Stimulated activated memory B cell treated with anti-CD40 and anti-IgM and Interleukin-4, amounts not matched to agents 10 μg/mL and 1 μg/mL and 100 μg/mL, for 72 hours (primary cell): ENCODE results near the gene SETMAR.

Experiments
- ATAC-seq: fragments of 150-1000 bp; cut with Tn5 transposase; 2 replicates; pipeline ENCODE4 v1.10.0; 2021
- H3K27ac Mint-ChIP-seq: one replicate; pipeline ENCODE4 v1.8.0; 2022; ENCODE audit warnings: mild to moderate bottlenecking, mixed read lengths
- H3K27me3 Mint-ChIP-seq: one replicate; pipeline ENCODE4 v1.8.0; 2022; ENCODE audit warnings: mixed read lengths
- H3K36me3 Mint-ChIP-seq: one replicate; pipeline ENCODE4 v1.8.0; 2022; ENCODE audit warnings: mixed read lengths
- H3K4me1 Mint-ChIP-seq: one replicate; pipeline ENCODE4 v1.8.0; 2022; ENCODE audit warnings: mixed read lengths
- H3K4me3 Mint-ChIP-seq: one replicate; pipeline ENCODE4 v1.8.0; 2022; ENCODE audit warnings: mild to moderate bottlenecking, moderate library complexity, mixed read lengths
- H3K9me3 Mint-ChIP-seq: one replicate; pipeline ENCODE4 v1.8.0; 2022; ENCODE audit warnings: mixed read lengths

Gene SETMAR

DNA sequence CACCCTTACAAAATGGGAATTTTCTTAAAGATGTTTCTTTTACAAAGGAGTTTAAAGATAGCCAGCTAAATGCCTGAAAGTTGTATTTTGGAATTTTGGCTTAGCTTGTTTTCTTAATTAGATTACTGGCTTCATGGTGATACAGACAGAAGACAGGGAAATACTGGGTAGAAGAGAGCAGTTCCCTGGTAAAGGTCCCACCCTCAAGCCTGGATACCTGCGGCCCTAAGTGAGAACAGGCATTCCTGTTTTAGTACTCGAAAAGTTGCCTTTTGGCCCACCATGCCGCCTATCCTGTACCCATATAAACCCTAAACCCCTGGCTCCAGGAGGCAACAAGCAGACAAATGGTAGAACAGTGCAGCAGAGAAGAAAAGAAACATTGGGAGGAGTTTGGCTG, 29.4 kb downstream of the SETMAR start:
- no peaks in the 10 kb centered on the region for H3K27me3 Mint-ChIP-seq
- ATAC-seq = no peak
- H3K27ac Mint-ChIP-seq = no peak overlapping the region
- no peak overlapping the region for H3K4me3 Mint-ChIP-seq
- peaks cover 12% of the 10 kb centered on the region for H3K9me3 Mint-ChIP-seq
- H3K4me1 Mint-ChIP-seq = no peaks in the 10 kb centered on the region
- peaks cover 30% of the 10 kb centered on the region for H3K36me3 Mint-ChIP-seq

DNA sequence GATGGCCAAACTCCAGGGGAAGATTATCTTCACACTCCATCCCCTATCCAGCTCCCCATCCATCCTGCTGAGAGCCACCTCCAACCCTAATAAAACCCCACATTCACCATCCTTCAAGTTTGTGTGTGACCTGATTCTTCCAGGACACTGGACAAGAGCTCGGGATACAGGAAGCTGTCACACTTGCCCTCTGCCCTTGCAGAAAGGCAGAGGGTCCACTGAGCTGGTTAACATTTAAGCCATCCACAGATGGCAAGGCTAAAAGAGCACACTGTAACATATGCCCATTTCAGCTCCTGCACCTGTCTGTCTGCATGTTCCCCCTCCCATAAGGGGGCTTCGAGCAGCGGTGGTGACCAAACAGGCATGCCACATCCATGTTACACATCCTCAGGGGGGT, 29.8 kb downstream of the SETMAR start:
- peaks cover 12% of the 10 kb centered on the region for H3K9me3 Mint-ChIP-seq
- no peak overlapping the region for H3K27ac Mint-ChIP-seq
- H3K27me3 Mint-ChIP-seq = no peaks in the 10 kb centered on the region
- peaks cover 34% of the 10 kb centered on the region for H3K36me3 Mint-ChIP-seq
- no peak overlapping the region for H3K4me3 Mint-ChIP-seq
- H3K4me1 Mint-ChIP-seq = no peaks in the 10 kb centered on the region
- no peak for ATAC-seq

DNA sequence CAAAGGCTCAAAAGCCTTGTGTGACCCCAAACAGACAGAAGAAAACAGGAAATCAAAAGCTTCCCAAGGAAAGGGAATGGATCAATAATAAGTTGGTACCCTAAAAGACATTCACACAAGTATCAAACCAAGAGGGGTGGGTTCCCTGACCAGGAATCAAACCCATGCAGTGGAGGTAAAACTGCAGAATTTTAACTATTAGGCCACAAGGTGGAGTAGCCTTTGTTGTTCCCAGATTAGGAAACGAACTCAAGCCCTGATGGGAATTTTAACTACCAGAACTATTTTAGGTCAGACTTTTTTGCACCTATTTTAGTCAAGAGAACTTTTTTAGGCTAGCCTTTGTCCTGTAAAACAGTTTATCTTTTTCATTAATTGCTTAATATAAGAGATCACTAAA, 31.4 kb downstream of the SETMAR start:
- Mint-ChIP-seq H3K27me3 (no peaks in the 10 kb centered on the region), H3K4me3 (no peak overlapping the region), H3K4me1 (no peaks in the 10 kb centered on the region), H3K9me3 (peaks cover 8% of the 10 kb centered on the region), H3K27ac (no peak overlapping the region), H3K36me3 (peaks cover 21% of the 10 kb centered on the region)
- no peak for ATAC-seq

DNA sequence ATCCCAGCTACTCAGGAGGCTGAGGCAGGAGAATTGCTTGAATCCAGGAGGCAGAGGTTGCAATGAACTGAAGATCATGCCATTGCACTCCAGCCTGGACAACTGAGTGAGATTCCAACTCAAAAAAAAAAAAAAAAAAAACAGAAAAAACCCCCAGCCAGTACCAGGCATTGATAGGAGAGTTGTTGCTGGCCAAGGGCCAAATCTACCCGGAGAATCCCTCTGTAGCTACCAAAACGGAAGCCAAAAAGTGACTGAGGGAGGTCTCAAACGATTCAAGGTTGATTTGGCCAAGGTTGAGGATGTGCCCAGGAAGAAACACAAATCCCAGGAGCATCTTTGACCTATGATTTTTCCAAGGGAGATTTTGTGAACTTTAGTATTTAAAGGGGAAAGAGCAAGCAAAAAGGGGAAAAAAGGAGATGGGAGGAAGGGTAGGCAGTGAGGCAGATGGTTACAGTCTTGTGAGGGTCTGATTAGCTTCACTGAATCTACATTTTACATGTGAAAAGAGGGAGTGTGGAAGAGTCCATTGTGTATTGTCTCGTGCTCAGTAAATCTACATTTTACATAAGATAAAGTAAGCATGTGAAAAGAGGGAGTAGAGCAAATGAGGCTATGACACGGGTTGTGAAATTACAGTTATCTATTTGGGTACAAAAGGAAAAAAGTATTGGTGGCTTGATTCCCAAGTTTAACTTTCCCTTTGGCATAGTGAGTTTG, 32.8 kb downstream of the SETMAR start:
- Mint-ChIP-seq H3K27me3 (no peaks in the 10 kb centered on the region), H3K27ac (no peak overlapping the region), H3K36me3 (peaks cover 17% of the 10 kb centered on the region), H3K9me3 (no peaks in the 10 kb centered on the region), H3K4me3 (no peak overlapping the region), H3K4me1 (no peaks in the 10 kb centered on the region)
- no peak for ATAC-seq

DNA sequence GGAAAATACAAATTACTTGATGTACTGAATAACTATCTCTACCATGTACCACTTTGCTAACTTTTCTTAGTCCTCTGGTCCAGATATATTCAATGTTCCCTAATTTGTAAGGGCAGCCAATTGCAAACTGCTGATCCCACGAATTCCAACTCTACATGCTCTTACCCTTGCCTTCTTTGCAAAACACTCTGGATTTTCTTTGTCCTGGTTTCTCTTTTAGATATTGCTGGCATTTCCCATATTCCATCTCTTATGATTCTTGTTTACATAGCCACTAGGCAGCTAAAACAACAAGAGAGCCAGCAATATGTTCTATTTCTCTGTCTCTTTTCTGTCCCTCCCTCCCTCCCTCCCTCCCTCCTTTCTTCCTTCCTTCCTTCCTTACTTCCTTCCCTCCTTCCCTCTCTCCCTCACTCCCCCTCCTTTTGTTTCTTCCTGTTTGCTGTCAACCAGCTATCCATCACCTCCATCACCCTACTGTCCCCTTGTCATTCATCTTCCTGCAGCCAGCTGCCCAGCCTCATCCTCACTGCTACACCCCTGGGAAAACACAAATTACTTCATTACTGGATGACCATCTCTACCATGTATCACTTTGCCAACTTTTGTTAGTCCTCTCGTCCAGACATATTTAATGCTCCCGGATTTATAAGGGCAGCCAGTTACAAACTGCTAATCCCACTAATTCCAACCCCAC, 33.8 kb downstream of the SETMAR start:
- Mint-ChIP-seq H3K36me3 (peaks cover 17% of the 10 kb centered on the region), H3K4me1 (no peaks in the 10 kb centered on the region), H3K27me3 (no peaks in the 10 kb centered on the region), H3K27ac (no peak overlapping the region), H3K4me3 (no peak overlapping the region), H3K9me3 (no peaks in the 10 kb centered on the region)
- ATAC-seq = no peak

DNA sequence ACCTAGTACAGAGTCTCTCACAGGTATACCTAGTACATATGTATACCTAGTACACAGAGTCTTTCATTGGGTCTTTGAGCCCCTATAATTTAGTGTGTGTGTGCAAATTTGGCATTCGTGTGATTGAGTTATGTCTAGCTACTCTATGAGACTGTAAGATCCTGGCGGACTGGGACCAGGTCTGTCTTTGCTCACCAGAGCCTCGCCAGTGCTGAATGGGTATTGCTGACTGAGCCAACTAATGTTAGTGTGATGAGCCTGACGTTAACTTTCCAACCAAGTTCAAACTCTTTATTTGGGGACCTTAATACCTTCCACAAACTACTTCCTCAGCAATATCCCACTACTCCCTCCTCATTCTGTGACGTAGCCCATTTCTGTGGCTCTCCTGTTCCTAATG, 35.6 kb downstream of the SETMAR start:
- H3K4me3 Mint-ChIP-seq = no peak overlapping the region
- no peaks in the 10 kb centered on the region for H3K9me3 Mint-ChIP-seq
- H3K27me3 Mint-ChIP-seq = no peaks in the 10 kb centered on the region
- ATAC-seq = no peak
- H3K36me3 Mint-ChIP-seq = peaks cover 22% of the 10 kb centered on the region
- no peaks in the 10 kb centered on the region for H3K4me1 Mint-ChIP-seq
- no peak overlapping the region for H3K27ac Mint-ChIP-seq

DNA sequence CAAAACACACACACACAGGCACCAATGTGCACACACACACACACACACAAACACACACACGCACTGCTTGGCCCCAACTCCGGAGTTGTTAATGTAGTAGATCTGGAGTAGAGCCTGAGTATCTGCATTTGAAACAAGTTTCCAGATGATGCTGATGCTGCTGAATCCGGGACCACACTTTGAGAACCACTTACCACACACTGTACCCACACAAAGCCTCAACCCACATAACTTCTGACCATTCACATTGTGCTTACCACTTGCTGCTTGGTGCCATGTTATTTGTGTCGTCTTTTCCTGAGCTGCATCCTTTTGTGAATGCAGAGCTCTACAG, 36.9 kb downstream of the SETMAR start:
- ATAC-seq = no peak
- no peak overlapping the region for H3K4me3 Mint-ChIP-seq
- H3K9me3 Mint-ChIP-seq = no peaks in the 10 kb centered on the region
- no peaks in the 10 kb centered on the region for H3K27me3 Mint-ChIP-seq
- H3K4me1 Mint-ChIP-seq = no peaks in the 10 kb centered on the region
- no peak overlapping the region for H3K27ac Mint-ChIP-seq
- peaks cover 28% of the 10 kb centered on the region for H3K36me3 Mint-ChIP-seq

DNA sequence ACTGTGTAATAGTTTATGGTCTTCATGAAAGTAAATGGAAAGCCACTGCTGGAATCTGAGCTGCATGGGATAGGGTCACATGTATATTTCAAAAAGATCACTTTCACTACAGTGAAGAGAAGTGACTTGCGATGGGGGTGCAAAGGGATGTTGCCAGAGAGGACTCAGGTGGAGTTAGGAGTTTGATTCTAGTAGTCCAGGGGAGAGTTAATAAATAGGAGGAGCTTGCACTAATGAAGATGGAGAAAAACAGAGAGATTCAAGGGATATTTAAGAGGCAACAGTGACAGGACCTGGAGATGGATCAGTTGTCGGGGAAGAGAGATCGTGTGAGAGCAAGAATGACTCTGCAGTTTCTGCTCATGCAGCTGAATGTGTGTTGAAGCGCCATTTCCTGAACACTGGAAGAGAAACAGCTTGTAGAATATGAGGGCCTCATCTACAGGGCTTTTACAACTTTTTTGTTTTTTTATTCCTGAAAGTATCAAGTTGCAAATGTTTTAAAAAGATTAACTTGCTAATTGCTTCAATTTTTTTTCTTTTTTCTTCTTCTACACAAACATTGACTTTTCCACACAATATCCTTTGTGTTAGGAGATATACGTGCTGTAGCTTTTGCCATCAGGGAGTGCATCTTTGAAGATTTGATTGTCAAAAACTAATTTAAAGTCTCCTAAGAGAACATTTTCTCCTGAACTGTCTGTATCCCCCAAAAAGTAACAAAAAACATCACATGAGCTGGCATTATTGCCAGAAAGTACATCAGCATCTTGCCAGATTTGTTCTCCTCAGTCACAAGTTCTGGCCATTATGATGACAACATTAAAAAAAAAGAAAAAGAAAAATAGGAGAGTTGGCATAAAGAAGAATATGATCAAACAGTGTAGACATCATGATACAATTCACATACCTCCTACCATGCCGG, 37.5 kb downstream of the SETMAR start:
- Mint-ChIP-seq H3K27me3 (no peaks in the 10 kb centered on the region), H3K4me1 (no peaks in the 10 kb centered on the region), H3K36me3 (peaks cover 28% of the 10 kb centered on the region), H3K9me3 (no peaks in the 10 kb centered on the region), H3K27ac (no peak overlapping the region), H3K4me3 (no peak overlapping the region)
- ATAC-seq = no peak

DNA sequence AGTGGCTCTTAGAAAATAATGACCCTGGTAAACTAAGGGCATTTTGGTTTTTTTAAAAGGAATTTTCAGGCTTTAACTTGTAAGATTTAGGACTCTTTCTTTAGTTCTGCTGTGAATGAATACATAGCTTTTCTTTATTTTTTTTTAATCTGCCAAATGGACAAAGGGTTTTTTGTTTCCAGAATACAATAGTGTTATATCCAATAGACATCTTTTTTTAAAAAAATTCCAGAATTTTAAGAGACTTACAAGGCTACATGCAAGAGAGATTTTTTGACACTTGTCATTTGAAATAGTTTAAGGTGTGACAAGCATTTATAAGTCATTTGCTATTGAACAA, 38.1 kb downstream of the SETMAR start:
- ATAC-seq = no peak
- Mint-ChIP-seq H3K9me3 (no peaks in the 10 kb centered on the region), H3K27ac (no peak overlapping the region), H3K4me1 (no peaks in the 10 kb centered on the region), H3K4me3 (no peak overlapping the region), H3K27me3 (no peaks in the 10 kb centered on the region), H3K36me3 (peaks cover 30% of the 10 kb centered on the region)

DNA sequence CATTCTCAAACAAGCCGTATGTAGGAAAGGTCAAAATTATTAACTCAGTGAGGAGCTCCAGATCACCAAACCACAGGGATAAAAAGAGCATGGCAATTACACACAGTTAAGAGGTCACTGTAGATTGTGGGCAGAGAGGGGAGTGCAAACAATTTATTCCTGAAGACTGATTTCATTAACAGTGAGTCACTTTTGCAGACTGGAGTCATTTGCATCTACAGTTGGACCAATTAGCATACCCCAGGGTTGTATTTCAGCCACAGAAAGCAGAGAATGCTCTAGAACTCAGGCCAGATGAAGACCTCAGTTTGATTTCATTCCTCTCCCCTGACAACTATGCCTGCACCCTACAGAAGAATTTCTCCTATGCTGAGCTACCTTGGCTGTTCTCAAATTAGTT, 40.1 kb downstream of the SETMAR start:
- no peak overlapping the region for H3K4me3 Mint-ChIP-seq
- no peak for ATAC-seq
- H3K27me3 Mint-ChIP-seq = no peaks in the 10 kb centered on the region
- H3K27ac Mint-ChIP-seq = no peak overlapping the region
- no peaks in the 10 kb centered on the region for H3K4me1 Mint-ChIP-seq
- H3K36me3 Mint-ChIP-seq = peaks cover 29% of the 10 kb centered on the region
- no peaks in the 10 kb centered on the region for H3K9me3 Mint-ChIP-seq

DNA sequence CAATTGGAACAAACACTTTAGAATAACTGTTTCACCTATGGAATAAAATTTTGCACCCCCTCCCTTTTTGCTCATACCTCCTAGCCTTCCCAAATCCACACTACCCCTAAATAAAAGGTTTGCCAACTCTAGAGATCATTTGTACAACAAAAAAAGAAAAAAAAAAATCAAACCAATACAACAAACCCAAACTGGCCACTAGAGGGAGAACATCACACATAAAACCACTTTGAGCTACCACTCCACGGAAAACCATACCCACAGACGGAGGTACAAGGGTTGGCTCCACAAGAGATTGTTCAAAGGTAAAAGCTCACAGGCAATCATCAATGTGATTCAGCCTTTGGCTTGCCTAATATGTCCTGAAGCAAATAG, 47.6 kb downstream of the SETMAR start:
- peaks cover 19% of the 10 kb centered on the region for H3K36me3 Mint-ChIP-seq
- no peaks in the 10 kb centered on the region for H3K9me3 Mint-ChIP-seq
- H3K27ac Mint-ChIP-seq = peak overlapping the region; percentile 28
- H3K4me3 Mint-ChIP-seq = peak overlapping the region; percentile 43
- no peaks in the 10 kb centered on the region for H3K27me3 Mint-ChIP-seq
- peak; percentile 62 for ATAC-seq
- peaks cover 20% of the 10 kb centered on the region for H3K4me1 Mint-ChIP-seq

DNA sequence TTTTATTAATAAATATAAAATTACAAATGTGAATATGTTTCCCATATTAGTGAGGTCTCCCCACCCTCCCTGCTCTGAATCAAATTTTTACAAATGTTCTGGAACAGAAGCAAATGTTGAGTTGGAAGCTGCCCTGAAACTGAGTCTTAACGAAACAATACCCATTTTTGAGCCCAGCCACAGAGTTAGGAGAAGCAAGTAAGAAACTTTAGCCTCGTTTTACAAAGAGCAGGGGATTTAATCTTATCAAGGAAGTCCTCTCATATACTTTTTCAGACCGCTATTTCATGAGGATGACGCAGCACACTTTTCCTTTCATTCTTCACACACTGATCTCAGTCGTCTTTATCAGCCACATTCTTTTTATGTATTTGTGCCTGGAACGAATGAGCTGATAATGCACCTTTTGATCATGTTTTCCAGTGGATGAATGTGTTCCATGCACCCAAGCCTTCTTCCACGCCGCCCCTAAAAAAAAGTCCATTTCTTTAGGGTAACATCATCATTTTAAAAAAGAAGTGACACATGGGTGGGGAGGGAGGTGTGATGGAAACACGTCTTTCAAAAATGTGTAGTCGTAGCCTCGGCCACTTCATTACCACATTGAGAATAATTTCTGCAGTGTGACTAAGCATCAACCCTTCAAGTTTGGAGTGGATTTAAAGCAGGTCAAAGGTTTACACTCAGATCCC, 48.1 kb downstream of the SETMAR start:
- Mint-ChIP-seq H3K27ac (peak overlapping the region; percentile 28), H3K4me3 (peak overlapping the region; percentile 55), H3K9me3 (no peaks in the 10 kb centered on the region), H3K4me1 (peaks cover 20% of the 10 kb centered on the region), H3K27me3 (no peaks in the 10 kb centered on the region), H3K36me3 (peaks cover 17% of the 10 kb centered on the region)
- no peak for ATAC-seq

DNA sequence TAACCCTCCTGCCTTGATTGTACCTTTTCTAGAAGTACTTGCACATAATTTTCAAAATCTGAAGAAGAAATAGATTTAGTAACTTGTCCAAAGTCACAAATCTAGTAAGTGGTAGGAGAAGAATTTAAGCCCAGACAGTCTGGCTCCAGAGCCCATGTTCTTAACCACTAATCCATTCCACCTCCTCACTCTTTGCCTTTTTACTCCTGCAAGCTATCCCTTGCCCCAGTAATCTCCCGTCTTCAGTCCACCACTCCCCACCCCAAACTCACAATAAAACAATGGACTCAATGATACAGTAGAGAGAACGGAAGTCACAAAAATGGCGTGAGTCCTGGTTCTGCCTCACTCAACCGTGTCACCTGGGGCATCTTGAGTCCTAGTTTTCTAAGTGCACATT, 48.7 kb downstream of the SETMAR start:
- Mint-ChIP-seq H3K27ac (peak overlapping the region; percentile 28), H3K27me3 (no peaks in the 10 kb centered on the region), H3K9me3 (no peaks in the 10 kb centered on the region)

DNA sequence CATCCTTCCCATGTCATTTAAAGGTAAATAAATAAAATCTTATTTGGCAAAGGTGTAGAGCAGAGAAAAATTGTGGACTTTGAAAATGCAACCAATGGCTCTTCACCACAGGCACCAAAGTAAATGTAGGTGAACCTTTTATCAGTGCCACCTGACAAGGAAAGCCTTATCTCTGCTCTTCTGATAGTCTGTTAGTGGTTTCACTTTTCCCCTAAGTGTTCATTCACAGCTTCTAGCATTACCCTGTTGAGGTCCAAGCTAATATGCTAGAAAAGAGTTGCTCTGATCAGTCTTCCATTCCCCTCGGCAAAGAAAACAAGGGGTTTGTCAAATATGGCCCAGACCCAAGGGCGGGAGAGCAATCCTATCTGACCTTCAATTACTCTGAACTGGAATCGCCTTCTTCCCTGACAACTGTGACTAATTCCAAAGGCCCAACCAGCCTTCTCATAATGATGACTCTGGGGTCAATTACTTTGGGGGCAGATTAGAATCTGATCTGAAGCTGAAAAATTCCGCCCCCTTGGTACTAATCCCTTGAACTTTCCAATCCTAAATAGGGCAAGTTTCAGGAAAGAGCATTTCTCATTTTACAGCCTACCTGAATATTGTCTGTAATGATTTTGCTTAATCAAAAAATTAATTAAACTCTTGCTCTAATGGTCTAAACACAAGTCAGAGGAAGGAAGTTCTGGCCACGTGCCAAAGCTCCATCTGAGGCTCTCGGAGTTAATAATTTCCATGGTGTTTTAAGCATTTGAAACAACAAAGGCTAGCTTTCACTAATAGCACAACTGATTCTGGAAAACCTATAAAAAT, 52.4 kb downstream of the SETMAR start:
- no peak for ATAC-seq
- Mint-ChIP-seq H3K4me1 (peaks cover 18% of the 10 kb centered on the region), H3K9me3 (no peaks in the 10 kb centered on the region)

More for the DNA sequence above, 48.7 kb downstream of the SETMAR start:
- ATAC-seq = no peak
- H3K4me1 Mint-ChIP-seq = peaks cover 20% of the 10 kb centered on the region
- H3K36me3 Mint-ChIP-seq = peaks cover 14% of the 10 kb centered on the region
- no peak overlapping the region for H3K4me3 Mint-ChIP-seq

DNA sequence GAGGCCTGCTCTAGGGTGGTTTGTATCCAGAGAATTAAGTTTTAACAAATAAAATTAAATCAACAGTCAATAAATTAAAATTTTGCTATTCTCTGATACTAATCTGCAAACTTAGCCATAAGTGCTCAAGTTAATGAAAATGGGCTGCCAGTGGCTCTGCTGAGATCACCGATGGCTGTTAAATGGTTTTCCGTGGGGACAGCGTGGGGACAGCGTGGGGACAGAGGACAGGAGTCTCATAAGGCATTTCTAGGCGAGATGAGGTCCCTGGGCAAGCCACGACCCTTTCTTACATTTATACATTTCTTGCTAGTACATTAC, 53.0 kb downstream of the SETMAR start:
- H3K36me3 Mint-ChIP-seq = peaks cover 10% of the 10 kb centered on the region
- no peak for ATAC-seq
- H3K27ac Mint-ChIP-seq = no peak overlapping the region
- H3K9me3 Mint-ChIP-seq = no peaks in the 10 kb centered on the region
- peaks cover 12% of the 10 kb centered on the region for H3K4me1 Mint-ChIP-seq
- H3K27me3 Mint-ChIP-seq = no peaks in the 10 kb centered on the region
- no peak overlapping the region for H3K4me3 Mint-ChIP-seq

More for the DNA sequence above, 52.4 kb downstream of the SETMAR start:
- Mint-ChIP-seq H3K36me3 (peaks cover 14% of the 10 kb centered on the region), H3K4me3 (no peak overlapping the region), H3K27ac (no peak overlapping the region), H3K27me3 (no peaks in the 10 kb centered on the region)
